GM21529 (cell line): ENCODE measurements around the gene PPP1CA.

Experiments
- ATAC-seq: cut with Tn5 transposase; IDR thresholded peaks from one replicate; pipeline ENCODE4 v1.9.1; 2021; ENCODE audit not compliant: unreplicated experiment

Gene PPP1CA

DNA sequence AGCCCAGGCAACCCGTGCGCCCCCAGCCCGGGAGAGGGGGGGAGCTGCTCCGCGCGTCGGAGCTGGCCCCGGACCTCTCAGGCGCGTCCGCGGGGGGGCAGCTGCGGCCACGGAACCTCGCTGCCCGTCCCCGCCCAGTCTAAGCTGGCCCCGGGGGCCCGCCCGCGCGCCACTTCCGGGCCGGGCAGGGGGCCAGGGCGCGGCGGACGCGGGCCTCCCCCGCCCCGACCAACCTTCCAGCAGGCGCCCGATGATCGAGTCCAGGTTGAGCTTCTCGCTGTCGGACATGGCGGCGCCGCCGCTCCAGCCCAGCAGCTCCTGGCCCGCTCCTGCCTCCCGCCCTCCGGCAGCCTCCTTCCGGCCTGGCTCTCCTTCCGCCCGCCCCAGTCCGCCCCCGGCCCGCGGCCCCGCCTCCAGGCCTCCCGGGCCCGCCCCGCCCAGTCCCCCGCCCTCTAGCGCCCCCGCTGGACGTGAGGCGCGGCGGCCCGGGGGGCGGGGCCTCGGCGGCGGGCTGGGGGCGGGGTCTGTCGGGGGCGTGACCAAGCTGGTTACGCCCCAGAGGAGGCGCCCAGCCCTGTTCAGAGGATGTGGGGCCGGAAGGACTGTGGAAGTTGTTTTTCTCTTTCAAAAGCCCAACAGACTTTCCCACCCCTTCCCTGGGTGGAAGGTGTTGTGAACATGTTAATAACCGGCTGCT lies at the start of gene PPP1CA:
Gene PPP1CA, minus strand, starts transcription at position 364 of the 697 bp plus-strand sequence. Its CDS starts 76 bp downstream, at position 288.
- ATAC-seq: peak; percentile 48

DNA sequence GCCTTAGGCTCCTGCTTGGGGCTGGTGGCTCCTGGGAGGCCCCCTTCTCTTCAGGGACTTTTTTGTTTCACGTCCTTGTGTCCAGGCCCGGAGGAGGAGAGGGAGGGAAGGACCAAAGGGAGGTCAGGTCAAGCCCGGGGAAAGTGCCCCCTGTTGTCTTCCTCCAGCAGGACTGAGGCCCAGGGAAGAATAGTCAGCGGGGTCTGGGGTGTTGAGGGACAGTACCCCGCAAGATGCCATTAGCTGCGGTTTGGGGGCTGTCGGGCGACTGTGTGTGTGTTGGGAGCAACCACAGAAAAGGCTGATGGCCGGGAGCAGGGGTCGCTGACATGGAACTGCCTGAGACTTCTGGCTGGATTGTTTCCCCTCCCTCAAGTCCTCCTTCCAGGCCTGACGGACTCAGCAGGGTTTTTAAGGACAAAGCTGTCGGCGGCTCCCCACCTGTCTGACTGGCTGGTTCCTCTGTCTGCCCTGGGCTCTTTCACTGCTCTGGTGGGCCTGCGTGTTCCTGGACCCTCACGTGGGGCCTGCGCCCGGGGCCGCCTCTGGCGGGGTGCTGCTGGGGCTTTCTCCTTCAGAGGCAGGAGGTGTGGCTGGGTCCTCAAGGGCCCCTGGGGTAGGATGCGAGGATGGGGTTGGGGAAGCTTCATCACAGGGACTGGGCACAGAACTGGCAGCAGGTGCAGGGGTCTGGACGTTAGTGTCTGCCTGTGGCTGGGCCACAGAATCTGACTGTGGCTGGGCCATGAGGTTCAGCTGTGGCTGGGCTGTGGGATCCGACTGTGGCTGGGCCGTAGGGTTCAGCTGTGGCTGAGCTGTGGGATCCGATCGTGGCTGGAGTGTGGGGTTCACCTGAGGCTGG lies 49.4 kb upstream of the PPP1CA start:
- no peak for ATAC-seq

DNA sequence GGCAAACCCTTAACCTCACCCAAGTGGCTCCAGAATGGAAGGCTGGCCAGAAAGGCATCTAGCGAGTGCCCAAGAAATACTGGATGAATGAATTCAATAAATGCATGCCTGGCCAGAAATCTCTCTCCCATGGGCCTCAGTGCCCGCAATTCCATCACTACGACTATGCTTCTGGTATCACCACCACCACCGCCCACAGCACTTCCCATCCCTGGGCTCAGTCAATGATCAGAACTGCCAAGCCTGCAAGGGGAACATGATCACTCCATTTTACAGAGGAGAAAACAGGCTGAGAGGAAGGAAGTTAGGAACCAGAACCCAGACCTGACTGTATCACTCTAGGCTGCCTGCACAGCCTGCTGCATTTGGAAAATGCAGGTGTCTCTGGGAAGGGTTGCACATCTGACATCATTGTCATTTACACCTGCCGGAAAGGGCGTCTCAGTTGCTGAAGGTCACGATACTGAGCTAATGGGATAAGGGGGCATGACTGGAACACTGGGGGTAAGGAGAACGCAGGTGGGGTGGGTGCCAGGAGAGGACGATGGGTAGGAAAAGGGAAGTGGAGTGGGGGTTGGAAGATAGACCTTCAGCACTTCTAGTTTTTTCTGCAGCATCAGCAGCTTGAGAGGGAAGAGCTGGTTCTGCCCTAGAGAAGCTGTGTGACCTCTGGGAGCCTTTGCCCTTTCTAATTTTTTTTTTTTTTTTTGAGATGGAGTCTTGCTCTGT lies 47.6 kb upstream of the PPP1CA start:
- no peak for ATAC-seq

DNA sequence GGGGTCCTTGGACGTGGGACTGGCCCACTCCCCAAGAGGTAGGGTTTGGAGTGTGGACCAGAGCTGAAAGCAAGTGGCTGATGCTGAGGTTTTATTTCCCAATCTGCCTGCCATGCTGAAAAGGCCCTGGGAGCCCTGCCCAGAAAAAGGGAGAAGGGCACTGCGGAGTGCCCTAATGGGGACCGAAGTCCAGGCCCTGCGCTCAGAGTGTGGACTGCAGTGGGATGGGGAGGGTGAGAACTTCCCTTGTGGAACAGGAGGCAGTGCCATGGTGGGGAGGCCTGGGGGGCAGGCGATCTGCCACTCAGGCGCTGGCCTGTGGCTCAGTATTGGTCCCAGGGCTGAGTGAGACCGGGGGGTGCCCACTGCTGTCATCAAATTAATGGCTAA lies 46.6 kb upstream of the PPP1CA start:
- ATAC-seq: no peak

DNA sequence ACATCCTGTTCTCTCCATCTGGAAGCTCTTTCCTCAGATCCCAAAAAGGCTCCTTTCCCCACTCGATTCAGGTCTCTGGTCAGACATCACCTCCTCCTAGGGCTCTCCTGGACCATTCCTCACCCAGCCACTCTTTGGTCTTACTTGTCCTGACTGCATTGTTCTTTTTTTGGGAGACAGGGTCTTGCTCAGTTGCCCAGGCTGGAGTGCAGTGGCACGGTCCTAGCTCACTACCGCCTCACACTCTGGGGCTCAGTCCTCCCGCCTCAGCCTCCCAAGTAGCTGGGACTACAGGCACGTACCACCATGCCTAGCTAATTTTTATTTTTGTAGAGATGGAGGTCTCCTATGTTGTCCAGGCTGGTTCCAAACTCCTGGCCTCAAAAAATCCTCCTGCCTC lies 43.9 kb upstream of the PPP1CA start:
- no peak for ATAC-seq

DNA sequence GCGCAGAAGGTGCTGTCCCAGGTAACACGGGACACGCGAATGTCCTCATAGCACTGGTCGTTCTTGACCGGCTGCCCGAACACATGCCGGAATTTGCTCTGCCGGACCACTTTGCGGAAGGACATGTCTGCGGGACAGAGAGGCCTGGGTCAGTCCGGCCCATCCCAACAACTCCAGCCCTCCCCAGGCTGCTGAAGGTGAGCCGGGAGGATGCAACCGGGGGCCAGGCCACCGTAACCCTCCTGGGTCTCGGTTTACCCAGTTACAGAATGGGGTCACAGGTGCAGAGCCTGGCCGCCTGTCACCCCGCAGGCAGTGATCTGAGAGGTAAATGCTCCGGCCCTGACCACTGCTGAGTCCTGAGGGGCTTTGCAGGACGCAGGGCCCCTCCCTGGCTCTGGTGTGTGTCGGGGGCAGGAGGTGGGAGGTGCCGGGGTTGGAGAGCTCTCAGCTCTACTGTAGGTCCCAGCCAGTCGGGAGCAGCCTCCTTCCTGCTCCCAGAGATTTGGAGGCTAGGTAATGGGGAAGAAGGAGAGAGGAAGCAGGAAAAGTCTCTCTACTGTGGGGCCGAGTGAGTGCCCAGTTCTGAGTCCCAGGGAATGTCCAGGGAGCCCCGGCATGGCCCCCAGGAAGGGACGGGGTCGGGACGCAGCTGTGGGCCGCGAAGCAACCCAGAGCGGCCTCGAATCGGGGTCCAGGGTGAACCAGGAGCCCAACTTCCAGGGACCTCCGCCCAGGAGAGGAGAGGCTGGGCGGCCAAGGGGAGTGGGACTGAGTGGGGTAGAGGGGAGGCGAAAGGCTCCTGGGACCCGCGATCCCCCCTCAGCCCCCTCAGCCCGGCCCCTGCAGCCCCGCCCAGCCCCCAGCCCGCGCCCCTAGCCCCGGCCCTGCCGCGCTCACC lies 41.1 kb upstream of the PPP1CA start:
- no peak for ATAC-seq

DNA sequence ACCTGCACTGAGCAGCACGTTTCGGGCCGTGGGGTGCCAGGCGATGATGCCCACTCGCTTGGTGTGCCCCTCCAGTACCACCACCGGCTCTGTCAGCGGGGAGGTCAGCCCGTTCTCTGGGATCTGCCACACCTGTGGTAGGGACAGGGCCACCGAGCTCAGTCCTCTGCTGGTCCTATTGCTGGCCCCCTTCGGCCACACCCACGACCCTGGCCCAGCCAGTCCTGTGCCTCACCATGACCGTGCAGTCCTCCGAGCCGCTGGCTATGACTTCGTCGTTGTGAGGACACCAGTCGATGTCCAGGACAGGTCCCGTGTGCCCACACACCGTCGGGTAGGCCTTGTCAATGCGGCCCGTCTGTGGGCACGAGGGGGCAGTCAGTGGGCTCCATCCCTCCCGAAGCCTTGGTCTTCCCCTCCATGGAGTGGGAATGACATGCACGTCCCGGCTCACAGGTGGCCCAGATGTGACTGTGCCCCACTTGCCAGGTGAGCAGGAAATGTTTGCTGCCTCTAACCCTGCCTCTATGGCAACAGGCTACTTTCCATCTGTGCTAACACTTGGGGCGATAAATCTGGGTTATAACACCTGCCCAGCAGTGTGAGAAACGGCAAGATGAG lies 40.2 kb upstream of the PPP1CA start:
- no peak for ATAC-seq

DNA sequence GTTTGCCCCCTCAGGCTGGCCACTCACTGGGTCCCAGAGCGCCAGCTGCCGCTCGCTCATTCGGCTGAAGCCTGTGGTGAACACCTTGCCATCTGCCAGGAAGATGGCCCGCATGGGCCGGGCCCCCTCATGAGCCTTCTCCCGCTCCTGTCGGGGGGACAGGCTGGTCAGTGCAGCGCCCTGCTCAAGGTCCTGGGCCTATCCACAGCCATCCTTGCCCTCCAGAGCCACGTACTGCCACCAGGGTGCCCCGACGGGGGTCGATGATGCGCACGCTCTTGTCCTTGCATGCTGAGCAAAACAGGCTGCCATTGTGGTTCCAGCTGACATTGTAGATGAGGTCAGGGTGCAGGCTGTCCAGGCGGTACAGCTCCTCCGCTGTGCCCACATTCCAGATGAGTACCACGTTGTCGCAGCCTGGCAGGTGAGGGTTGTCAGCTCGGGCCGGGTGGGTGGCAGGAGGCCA lies 39.5 kb upstream of the PPP1CA start:
- ATAC-seq: no peak

DNA sequence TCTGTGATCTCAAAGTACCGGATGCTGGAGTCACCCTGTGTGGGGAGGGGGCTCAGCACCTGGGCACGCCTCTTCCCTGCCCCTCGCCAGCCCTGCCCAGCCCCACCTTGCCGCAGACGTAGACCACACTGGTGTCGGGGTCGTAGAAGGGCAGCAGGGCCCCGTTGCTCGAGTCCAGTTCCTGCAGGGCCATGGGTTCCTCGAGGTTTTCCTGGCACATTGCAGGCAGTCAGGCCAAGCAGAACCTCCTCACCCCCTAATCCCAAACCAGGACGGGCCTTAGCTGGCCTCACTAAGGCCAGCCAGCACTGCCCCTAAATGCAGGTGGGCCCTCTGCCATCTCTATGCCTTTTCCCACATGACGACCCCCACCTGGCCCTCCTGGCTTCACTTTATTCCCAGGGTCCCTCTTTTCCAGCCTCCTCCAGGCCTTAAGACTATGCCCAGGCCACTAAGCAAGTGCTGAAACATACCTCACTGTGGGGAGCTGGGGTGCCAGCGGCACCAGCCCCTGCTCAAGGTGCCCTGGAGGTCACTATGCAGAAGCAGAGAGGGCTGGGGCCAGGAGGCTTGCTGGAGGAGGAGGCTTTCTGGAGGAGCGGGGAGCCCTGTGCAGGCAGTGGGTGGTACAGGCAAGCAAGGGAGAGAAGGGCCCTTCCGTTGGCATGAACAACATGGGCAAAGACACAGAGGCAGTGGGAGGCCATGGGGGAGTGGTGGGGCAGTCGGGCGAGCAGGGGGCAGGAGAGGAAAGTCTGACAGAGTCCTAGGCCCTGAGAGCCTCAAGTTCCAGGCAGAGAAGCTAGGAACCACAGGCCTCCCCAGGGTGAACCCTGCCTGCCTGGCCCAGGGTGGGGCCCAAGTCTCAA lies 38.8 kb upstream of the PPP1CA start:
- ATAC-seq: no peak

DNA sequence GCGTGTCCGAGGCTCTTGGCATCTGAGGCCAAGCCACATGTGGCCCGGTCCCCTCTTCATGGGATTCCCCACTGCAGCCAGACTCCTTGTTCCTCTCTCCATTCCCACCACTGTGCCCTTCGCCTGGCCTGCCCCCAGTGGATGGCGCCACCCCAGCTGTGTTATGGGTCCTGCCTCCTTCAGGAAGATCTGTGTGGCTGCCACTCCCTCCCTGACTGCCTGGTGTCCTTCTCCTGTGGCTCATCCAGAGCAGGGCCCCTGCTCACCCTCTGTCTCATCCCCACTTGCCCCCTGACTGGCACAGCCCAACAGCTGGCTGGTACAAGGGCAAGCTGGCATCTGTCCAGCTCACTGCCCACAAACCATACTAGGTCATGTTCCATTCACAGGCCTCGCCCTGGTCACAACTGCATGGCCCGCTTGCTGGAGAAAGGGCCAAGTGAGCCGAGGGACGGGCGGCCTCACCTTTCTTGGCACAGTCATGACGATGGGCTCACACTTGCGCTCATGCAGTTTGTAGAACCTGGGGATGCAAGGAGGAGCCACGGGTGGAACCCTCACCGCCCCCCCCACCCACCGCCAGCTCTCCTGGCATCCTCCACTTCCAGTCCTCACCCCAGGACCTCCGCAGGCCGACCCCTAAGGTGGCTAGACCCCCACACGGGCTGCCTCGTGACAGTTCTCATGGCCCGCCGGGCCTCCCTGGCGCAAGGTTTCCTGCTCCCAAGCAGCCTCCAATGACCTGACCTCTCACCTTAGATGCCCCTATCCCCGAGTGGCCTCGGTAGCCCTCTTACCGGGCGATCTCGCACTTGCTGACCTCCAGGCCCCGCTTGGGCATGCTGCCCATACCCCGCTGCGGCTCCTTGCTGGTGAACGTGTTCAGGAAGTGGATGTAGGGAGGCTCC lies 37.9 kb upstream of the PPP1CA start:
- no peak for ATAC-seq

DNA sequence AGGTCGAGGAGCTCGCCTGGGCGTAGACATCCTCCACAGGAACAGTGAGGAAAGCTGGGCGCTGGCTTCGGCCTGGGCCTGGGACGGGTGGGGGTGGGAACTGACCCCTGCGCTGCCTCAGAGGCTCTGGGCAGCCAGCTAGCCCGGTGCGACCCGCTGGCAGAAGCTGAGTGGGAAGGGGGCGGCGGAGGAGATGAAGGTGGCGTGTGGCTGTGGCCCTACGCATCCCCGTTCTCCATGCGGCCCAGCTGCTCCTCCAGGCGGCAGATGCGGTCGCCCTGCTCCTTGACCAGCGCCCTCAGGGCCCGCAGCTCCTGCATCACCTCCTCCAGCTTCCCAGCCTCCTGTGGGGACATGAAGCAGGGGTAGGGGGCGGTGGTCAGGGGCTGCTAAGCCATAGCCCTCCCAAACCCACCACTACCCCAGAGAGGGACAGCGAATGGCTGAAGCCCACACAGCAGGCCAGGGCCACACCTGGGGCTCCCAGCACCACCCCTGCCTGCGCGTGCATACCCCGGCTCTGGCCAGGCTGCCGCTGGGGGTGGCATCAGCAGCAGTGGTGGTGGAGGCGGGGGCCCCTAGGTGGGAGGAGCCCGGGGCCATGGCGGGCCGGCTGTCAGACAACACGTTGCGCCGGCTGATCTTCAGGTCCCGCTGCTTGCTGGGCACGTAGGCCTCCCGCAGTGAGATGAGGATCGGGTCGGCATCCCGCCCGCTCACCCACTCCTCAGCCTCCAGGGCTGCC lies 36.7 kb upstream of the PPP1CA start:
- peak; percentile 27 for ATAC-seq

DNA sequence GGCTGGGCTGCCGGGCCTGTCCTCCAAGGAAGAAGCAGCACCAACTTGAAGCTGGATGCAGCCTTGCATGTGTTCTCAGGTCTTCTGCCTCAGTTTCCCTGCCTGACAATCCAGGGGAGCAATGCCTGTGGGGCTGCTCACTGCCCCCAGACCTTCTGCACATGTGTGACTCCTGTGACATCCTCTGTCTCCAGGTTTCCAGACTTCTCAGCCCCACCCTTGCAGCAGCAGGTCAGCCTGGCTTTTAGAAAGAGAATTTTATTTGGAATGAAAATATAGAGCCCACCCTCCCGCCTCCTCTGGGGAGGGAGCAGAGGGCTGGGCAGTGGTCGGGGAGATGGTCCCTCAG lies 36.1 kb upstream of the PPP1CA start:
- ATAC-seq: no peak

DNA sequence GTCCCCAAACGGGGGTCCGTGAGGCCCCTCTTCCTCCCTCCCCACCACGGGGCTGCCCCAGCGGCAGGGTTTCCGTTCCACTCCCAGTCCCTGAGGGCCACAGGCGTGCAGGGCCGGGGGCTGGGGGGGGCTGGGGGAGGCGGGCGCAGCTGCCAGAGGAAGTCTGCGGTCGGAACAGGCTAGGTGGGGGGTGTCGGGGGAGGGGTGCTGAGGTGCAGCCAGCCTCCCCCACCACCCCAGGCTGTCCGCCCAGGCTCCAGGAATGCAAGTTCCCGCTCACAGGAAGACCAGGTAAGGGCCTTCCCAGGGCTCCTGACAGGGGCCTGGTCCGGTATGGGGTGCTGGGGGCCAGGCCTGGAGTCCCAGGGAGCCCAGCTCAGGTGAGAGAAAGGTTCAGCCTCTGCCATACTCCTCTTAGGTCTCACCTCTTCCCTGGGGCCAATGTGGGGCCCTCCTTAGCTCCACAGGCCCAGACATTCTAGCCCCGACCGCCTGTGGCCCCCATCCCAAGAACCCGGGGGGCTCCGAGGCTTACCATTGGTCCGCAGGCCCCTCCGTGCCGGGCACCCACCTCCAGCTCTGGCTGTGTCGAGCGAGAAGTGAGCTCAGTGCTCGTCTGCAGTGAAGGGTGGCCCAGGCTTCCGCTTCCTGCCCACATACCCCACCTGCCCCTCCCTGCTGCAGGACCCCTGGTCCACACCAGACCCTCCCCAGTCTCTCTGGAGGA lies 35.6 kb upstream of the PPP1CA start, which contains the start of gene PTPRCAP:
Gene PTPRCAP, minus strand, starts transcription at position 601 of the 727 bp plus-strand sequence. Its CDS starts 63 bp downstream, at position 538.
- ATAC-seq: peak; percentile 28

DNA sequence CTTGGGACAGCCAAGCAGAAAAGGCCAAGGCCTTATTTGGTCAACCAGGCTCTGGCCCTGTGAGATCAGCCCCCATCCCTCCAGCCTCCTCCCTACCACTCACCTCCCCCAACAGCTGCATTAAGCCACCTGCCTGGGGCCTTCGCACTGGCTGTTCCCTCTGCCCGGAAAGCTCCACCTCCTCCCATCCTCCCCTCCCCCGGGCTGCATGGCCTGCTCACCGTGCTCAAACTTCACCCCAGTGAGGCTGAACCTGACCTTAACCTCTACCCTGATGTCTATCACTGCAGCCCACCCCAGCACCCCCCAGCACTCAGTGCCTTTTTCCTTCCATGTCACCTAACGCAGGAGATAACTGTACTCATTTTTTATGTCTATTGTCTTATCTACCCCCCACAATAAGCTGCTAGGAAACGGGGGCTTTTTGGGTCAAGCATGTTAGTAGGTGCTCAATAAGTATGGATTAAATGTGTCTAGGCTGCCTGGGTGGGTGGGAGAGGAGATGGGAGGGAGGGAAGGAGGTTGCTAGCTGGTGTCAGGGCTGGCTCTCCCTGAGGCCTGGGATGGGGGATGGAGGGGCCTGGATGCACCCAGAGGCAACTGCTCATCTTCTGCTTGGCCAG lies 34.9 kb upstream of the PPP1CA start:
- ATAC-seq: peak; percentile 34

DNA sequence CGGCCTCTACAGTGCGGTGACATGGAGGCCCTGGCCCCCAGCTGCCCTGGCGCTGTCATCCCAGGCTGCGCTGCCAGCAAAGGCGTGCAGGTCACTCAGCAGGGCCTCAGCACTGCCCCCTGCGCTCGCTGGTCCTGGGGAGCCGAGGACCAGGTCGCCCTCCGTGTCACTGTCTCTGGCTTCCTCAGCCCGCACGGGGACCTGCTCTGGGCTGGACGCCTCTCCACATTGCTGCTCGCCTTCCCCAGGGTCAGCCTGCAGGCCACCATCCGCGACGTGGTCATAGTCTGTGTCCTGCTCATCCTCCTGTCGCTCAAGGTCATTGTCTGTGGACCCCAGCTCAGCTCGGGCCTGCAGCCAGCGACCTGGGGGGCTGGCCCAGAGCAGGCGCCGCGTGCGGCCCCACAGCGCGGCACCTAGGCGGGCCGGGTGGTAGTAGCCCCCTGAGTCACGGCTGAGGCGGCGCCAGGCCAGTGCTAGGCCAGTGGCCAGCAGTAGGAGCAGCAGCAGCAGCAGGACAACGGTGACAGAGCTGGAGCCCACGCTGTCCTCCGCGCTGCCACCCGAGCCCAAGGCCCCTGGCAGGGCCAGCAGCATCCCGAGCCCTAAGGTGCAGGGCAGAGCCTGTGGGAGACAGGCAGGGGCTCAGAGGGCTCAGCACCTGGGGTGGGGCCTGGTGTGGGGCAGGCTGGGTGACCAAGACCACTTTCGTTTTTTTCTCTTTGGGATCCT lies 34.2 kb upstream of the PPP1CA start:
- ATAC-seq: no peak
